ENCODE data around the gene STXBP1. TPM values are rescaled to one million over a fixed set of nuclear protein-coding genes. Genes with fewer than 3 reads are reported as not detected.

Gene STXBP1
- total and polyA plus RNA-seq, 2 donors (not counting 3 experiments of a cell fraction or from before 2014, with no cell fraction given): 18.8 to 51.3 TPM

GRCh38 chr9:127739614-127740330 is 127.7 kb downstream of the STXBP1 start:
- Histone ChIP-seq H3K9me1 (replicated peaks; ENCODE audit: control insufficient read depth, extremely low read depth, insufficient read depth, low read length) (no peaks in the 10 kb centered on the region), H3K4me2 (ENCODE audit: insufficient read depth, low read length) (no peak overlapping the region), H3K36me3 (ENCODE audit: control insufficient read depth in 2 of 2, extremely low read depth in 1 of 2, insufficient read depth in 2 of 2, low read length in 2 of 2) (peaks cover 25 to 43% of the 10 kb centered on the region in 2 experiments), H3K27ac (ENCODE audit: insufficient read depth, low read depth, low read length) (no peak overlapping the region), H3K4me3 (replicated peaks in 1 of 3; ENCODE audit: insufficient read depth in 1 of 3, low read depth in 1 of 3, low read length in 3 of 3) (no peak overlapping the region), H3K79me2 (ENCODE audit: control insufficient read depth, insufficient read depth, low read length) (no peaks in the 10 kb centered on the region), H3K9me3 (replicated peaks; ENCODE audit: control insufficient read depth, insufficient read depth, low read length) (no peaks in the 10 kb centered on the region), H3K9ac (replicated peaks; ENCODE audit: extremely low read depth, insufficient read depth, low read length) (no peak overlapping the region), H3K4me1 (ENCODE audit: control insufficient read depth, extremely low read depth, insufficient read depth, low read length) (peaks cover 6% of the 10 kb centered on the region), H2AFZ (ENCODE audit: low read depth, low read length) (no peak overlapping the region), H3K27me3 (ENCODE audit: control insufficient read depth in 2 of 2, insufficient read depth in 2 of 2, low read length in 2 of 2) (no peaks in the 10 kb centered on the region), H4K20me1 (replicated peaks; ENCODE audit: control insufficient read depth, extremely low read depth, insufficient read depth, low read length) (no peaks in the 10 kb centered on the region)
- TF ChIP-seq POLR2AphosphoS5 (IDR thresholded peaks at IDR 0.05; ENCODE audit: insufficient read depth, low read depth, low read length) (no peak), MYC (IDR thresholded peaks at IDR 0.05; ENCODE audit: low read depth, low read length) (no peak)
- DNase-seq (ENCODE audit: low read depth, low spot score): no peak
- ChIA-PET CTCF (interaction anchor here (1.4 to 1.7 kb wide), 2 partner anchors 24 to 46 kb away, joined by 3 to 5 read pairs; partner anchors contain the start of gene CDK9), POLR2A (interaction anchor here (0.7 to 0.9 kb wide), 2 partner anchors 24 to 39 kb away, joined by 3 read pairs; no protein-coding TSS in a partner anchor)
- no TSS peak for BruUV-seq (replicated peaks)
- FAIRE-seq: no peak
- intact Hi-C loops (cut with micrococcal nuclease) (loop anchor here (1.0 kb wide), 1 partner anchor 131 kb away; no protein-coding TSS in a partner anchor), dilution Hi-C loops (cut with MboI; ENCODE audit: extremely low pct_ligation_motif_present, low sequenced_read_pairs) (no loop called here)

- Histone ChIP-seq H4K20me1 (replicated peaks; ENCODE audit: control insufficient read depth, extremely low read depth, insufficient read depth, low read length) (no peaks in the 10 kb centered on the region), H3K4me3 (replicated peaks in 1 of 3; ENCODE audit: insufficient read depth in 1 of 3, low read depth in 1 of 3, low read length in 3 of 3) (no peak overlapping the region), H3K27ac (ENCODE audit: insufficient read depth, low read depth, low read length) (no peak overlapping the region), H3K9ac (replicated peaks; ENCODE audit: extremely low read depth, insufficient read depth, low read length) (no peak overlapping the region), H3K36me3 (ENCODE audit: control insufficient read depth in 2 of 2, extremely low read depth in 1 of 2, insufficient read depth in 2 of 2, low read length in 2 of 2) (peaks cover 36 to 55% of the 10 kb centered on the region in 2 experiments), H3K9me3 (replicated peaks; ENCODE audit: control insufficient read depth, insufficient read depth, low read length) (no peaks in the 10 kb centered on the region), H3K4me1 (ENCODE audit: control insufficient read depth, extremely low read depth, insufficient read depth, low read length) (no peaks in the 10 kb centered on the region), H3K4me2 (ENCODE audit: insufficient read depth, low read length) (no peak overlapping the region), H2AFZ (ENCODE audit: low read depth, low read length) (no peak overlapping the region), H3K79me2 (ENCODE audit: control insufficient read depth, insufficient read depth, low read length) (no peaks in the 10 kb centered on the region), H3K9me1 (replicated peaks; ENCODE audit: control insufficient read depth, extremely low read depth, insufficient read depth, low read length) (no peaks in the 10 kb centered on the region), H3K27me3 (ENCODE audit: control insufficient read depth in 2 of 2, insufficient read depth in 2 of 2, low read length in 2 of 2) (no peaks in the 10 kb centered on the region)
- dilution Hi-C loops (cut with MboI; ENCODE audit: extremely low pct_ligation_motif_present, low sequenced_read_pairs): no loop called here
- FAIRE-seq (peak; percentile 12), DNase-seq (ENCODE audit: low read depth, low spot score) (no peak)
- no TSS peak for BruUV-seq (replicated peaks)
- ChIA-PET POLR2A (interaction anchor here (1.3 kb wide), 1 partner anchor 29 kb away, joined by 4 read pairs; no protein-coding TSS in a partner anchor), CTCF (interaction anchor here (0.6 to 2.0 kb wide), 3 partner anchors 43 to 181 kb away, joined by 3 to 8 read pairs (median 4); no protein-coding TSS in a partner anchor)
- intact Hi-C loops (cut with micrococcal nuclease): no loop called here
- TF ChIP-seq JUN (IDR thresholded peaks at IDR 0.05; ENCODE audit: borderline replicate concordance, insufficient read depth, insufficient read length, low read depth) (no peak), CTCF (IDR thresholded peaks at IDR 0.05; ENCODE audit: extremely low read depth in 1 of 2, insufficient read depth in 1 of 2, low read depth in 1 of 2, low read length in 2 of 2) (no peak), POLR2A (IDR thresholded peaks at IDR 0.05; ENCODE audit: low read depth, low read length) (no peak), MYC (IDR thresholded peaks at IDR 0.05; ENCODE audit: low read depth, low read length) (no peak), EZH2 (IDR thresholded peaks at IDR 0.05; ENCODE audit: borderline replicate concordance, low read depth, low read length, severe bottlenecking) (no peak), GATA2 (IDR thresholded peaks at IDR 0.05; ENCODE audit: insufficient read depth, insufficient read length, low read depth, low read length) (no peak), POLR2AphosphoS5 (IDR thresholded peaks at IDR 0.05; ENCODE audit: insufficient read depth, low read depth, low read length) (no peak), FOS (IDR thresholded peaks at IDR 0.05; ENCODE audit: borderline replicate concordance, insufficient read depth, low read length) (no peak)
- TF ChIP-seq, protein P1, sequence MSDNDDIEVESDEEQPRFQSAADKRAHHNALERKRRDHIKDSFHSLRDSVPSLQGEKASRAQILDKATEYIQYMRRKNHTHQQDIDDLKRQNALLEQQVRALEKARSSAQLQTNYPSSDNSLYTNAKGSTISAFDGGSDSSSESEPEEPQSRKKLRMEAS (IDR thresholded peaks at IDR 0.05; ENCODE audit: insufficient read depth, insufficient read length): no peak
Observed at GRCh38 chr9:127741831-127742434, 129.9 kb downstream of the STXBP1 start.

Measured in endothelial cell of umbilical vein (primary cell).